ENCODE measurements around the gene NEU3. TPM values are rescaled to one million over a fixed set of nuclear protein-coding genes. Genes with fewer than 3 reads are reported as not detected.
"Not testable (repeated sequence)": the region's sequence is repeated elsewhere in the genome, so short reads cannot be mapped to it uniquely, and the experiment has no call there.

Gene NEU3
- total RNA-seq, 1 donor from 2014 or later: 5.6 TPM

- no peak overlapping the region for H3K4me3 ChIP-seq
- DNase-seq (ENCODE audit: extremely low spot score in 2 of 2): no peak
- peaks cover 0 to 7% of the 10 kb centered on the region in 2 donors for H3K36me3 ChIP-seq
- H3K27me3 ChIP-seq: no peaks in the 10 kb centered on the region
- no peaks in the 10 kb centered on the region for H3K4me1 ChIP-seq
- H3K9me3 ChIP-seq: no peaks in the 10 kb centered on the region
- no peak overlapping the region for H3K27ac ChIP-seq
- TF ChIP-seq POLR2A (IDR thresholded peaks at IDR 0.05) (no peak), CTCF (IDR thresholded peaks at IDR 0.05) (no peak), POLR2AphosphoS5 (IDR thresholded peaks at IDR 0.05; ENCODE audit: insufficient read depth in 1 of 2, low read depth in 1 of 2) (no peak)
- intact Hi-C loops (cut with DNase I): no loop called here
These were observed 22.6 kb downstream of the NEU3 start for GRCh38 chr11:75011357-75011756.

- intact Hi-C loops (cut with DNase I): no loop called here
These were observed 23.1 kb downstream of the NEU3 start for GRCh38 chr11:75011872-75012271.

GRCh38 chr11:75013051-75013450 is 24.3 kb downstream of the NEU3 start:
- intact Hi-C loops (cut with DNase I): no loop called here
- H3K36me3 ChIP-seq: no peaks in the 10 kb centered on the region
- no peak overlapping the region for H3K4me3 ChIP-seq
- TF ChIP-seq POLR2AphosphoS5 (IDR thresholded peaks at IDR 0.05; ENCODE audit: insufficient read depth in 1 of 2, low read depth in 1 of 2): no peak
- no peak for TF ChIP-seq CTCF (IDR thresholded peaks at IDR 0.05)
- no peak for TF ChIP-seq POLR2A (IDR thresholded peaks at IDR 0.05)
- H3K27me3 ChIP-seq: no peaks in the 10 kb centered on the region
- H3K9me3 ChIP-seq: no peaks in the 10 kb centered on the region
- no peak overlapping the region for H3K27ac ChIP-seq
- H3K4me1 ChIP-seq: no peaks in the 10 kb centered on the region
- no peak for DNase-seq (ENCODE audit: extremely low spot score in 2 of 2)

More at GRCh38 chr11:75011872-75012271, 23.1 kb downstream of the NEU3 start:
- Histone ChIP-seq H3K4me3 (no peak overlapping the region), H3K36me3 (peaks cover 0 to 3% of the 10 kb centered on the region in 2 donors), H3K27me3 (no peaks in the 10 kb centered on the region), H3K27ac (no peak overlapping the region), H3K4me1 (no peaks in the 10 kb centered on the region), H3K9me3 (no peaks in the 10 kb centered on the region)
- no peak for DNase-seq (ENCODE audit: extremely low spot score in 2 of 2)
- TF ChIP-seq POLR2A (IDR thresholded peaks at IDR 0.05) (no peak), POLR2AphosphoS5 (IDR thresholded peaks at IDR 0.05; ENCODE audit: insufficient read depth in 1 of 2, low read depth in 1 of 2) (no peak), CTCF (IDR thresholded peaks at IDR 0.05) (no peak)

GRCh38 chr11:75014129-75014528 is 25.4 kb downstream of the NEU3 start:
- no peaks in the 10 kb centered on the region for H3K9me3 ChIP-seq
- no peak overlapping the region for H3K27ac ChIP-seq
- no peak for DNase-seq (ENCODE audit: extremely low spot score in 2 of 2)
- no peaks in the 10 kb centered on the region for H3K36me3 ChIP-seq
- H3K27me3 ChIP-seq: no peaks in the 10 kb centered on the region
- H3K4me3 ChIP-seq: no peak overlapping the region
- no peaks in the 10 kb centered on the region for H3K4me1 ChIP-seq
- TF ChIP-seq POLR2AphosphoS5 (IDR thresholded peaks at IDR 0.05; ENCODE audit: insufficient read depth in 1 of 2, low read depth in 1 of 2) (no peak), CTCF (IDR thresholded peaks at IDR 0.05) (no peak), POLR2A (IDR thresholded peaks at IDR 0.05) (no peak)
- intact Hi-C loops (cut with DNase I): no loop called here

- H3K9me3 ChIP-seq; DNase-seq (ENCODE audit: extremely low spot score in 2 of 2); H3K36me3 ChIP-seq; H3K27ac ChIP-seq; intact Hi-C loops (cut with DNase I); H3K4me3 ChIP-seq; H3K4me1 ChIP-seq; H3K27me3 ChIP-seq: not testable (repeated sequence)
These were observed 30.5 kb downstream of the NEU3 start for GRCh38 chr11:75019200-75019599.

GRCh38 chr11:75020328-75020727 is 31.6 kb downstream of the NEU3 start:
- H3K36me3 ChIP-seq; H3K27ac ChIP-seq; H3K9me3 ChIP-seq; H3K27me3 ChIP-seq; H3K4me1 ChIP-seq; DNase-seq (ENCODE audit: extremely low spot score in 2 of 2); H3K4me3 ChIP-seq: not testable (repeated sequence)
- intact Hi-C loops (cut with DNase I): loop anchor here (10.0 kb wide), 1 partner anchor 224 kb away; the partner anchor contains the start of gene TPBGL

Data from vagina (tissue), 2 donors.